Activated CD4-positive, alpha-beta T cell treated with anti-CD3 and anti-CD28 coated beads, Interleukin-2, Interleukin-6, amounts not matched to agents 100 ng/mL and 50 ng/mL, durations not matched to agents 16 hours and 8 hours (primary cell): ENCODE data around the gene HOMER1.
"Not testable (repeated sequence)": the region's sequence is repeated elsewhere in the genome, so short reads cannot be mapped to it uniquely, and the experiment has no call there.

Source experiments
- DNase-seq: peaks from one replicate; pipeline ENCODE4 v3.0.0-alpha.2; 2020

HOMER1 gene

GRCh38 chr5:79413112-79413511, 100.8 kb downstream of the HOMER1 start:
- no peak for DNase-seq

- DNase-seq, result no peak
These were observed 105.9 kb downstream of the HOMER1 start for GRCh38 chr5:79408028-79408427.

DNA sequence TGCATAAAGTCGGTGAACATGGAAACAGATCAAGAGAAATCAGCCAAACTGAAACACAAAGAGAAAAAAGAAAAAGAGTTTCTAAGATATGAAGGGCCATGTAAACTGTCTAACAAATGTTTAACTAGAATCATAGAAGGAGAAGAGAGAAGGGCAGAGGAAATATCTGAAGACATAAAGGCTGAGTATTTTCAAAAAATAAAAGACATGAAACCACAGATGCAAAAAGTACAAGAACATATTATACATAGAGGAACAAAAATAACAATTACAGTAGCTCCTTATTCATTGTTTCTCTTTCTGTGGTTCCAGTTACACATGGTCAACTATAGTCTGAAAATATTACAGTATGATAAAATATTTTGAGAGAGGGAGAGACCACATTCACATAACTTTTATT, 106.3 kb downstream of the HOMER1 start:
- DNase-seq, result no peak

GRCh38 chr5:79401216-79401615, 112.7 kb downstream of the HOMER1 start:
- no peak for DNase-seq

GRCh38 chr5:79399046-79399445, 114.9 kb downstream of the HOMER1 start:
- DNase-seq, result no peak

DNA sequence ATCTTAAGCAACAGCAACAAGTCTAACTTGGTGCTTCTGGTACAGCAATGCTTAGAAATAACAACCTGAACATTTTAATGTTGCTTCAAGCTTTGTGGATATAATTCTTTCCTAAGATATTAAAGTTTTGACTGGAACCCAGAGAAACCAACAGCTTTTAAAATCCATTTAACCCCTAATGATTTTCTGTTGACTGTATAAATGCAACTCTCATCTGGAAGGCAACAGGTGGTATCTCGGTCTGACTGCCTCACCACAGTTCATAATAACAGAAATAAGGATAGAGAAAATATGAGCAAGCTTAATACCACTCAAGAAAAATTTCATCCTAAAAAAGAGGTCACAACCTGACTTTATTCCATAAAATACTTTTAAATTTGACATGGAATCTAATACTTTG, 116.9 kb downstream of the HOMER1 start:
- DNase-seq, result no peak

DNA sequence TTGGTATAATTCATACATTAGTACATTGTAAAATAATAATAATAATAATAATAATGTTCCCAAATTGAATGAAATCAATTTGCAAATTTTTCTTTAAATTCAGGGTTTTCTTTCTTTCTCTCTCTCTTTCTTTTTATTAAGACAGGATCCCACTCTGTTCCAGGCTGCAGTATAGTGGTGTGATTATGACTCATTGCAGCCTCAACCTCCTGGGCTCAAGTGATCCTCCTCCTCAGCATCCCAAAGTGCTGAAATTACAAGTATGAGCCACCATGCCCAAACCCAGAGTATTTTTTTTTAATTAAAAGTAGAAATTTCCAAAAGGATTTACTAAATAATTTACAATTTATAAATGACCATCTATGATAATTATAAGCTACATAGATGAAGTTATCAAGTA, 117.7 kb downstream of the HOMER1 start:
- no peak for DNase-seq

DNA sequence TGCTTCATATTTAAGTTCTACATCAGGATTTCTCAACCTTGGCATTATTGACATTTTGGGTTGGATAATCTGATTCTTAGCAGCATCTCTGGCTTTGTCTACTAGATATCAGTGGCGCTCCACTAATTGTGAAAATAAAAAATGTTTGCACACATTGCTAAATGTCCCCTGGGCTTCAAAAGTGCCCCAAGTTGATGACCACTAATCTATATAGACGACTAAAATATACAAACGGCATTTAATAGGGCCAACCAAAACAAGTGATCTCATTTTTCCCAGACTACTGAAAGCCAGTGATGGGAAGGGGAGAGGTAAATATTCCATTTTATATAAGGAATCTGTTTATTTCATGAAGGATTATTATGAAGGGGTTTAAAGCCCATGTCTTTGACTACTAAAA, 118.6 kb downstream of the HOMER1 start:
- no peak for DNase-seq

- no peak for DNase-seq
These were observed 121.2 kb downstream of the HOMER1 start for GRCh38 chr5:79392776-79393175.

DNA sequence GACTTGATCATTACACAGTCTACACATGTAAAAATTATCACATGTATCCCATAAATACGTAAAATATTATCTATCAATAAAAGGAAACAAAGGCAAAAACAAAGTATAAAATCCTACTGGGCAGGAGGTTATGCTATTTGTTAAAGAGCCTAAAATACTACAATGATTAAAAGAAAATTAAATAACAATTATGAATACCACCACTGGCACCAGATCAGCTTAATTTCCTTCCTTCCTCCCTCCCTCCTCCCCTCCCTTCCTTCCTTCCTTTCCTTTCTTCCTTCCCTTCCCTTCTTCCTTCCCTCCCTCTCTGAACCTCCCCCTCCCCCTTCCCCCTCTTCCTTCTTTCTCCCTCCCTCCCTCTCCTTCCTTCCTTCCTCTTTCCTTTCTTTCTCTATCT, 127.3 kb downstream of the HOMER1 start:
- DNase-seq, result no peak

DNA sequence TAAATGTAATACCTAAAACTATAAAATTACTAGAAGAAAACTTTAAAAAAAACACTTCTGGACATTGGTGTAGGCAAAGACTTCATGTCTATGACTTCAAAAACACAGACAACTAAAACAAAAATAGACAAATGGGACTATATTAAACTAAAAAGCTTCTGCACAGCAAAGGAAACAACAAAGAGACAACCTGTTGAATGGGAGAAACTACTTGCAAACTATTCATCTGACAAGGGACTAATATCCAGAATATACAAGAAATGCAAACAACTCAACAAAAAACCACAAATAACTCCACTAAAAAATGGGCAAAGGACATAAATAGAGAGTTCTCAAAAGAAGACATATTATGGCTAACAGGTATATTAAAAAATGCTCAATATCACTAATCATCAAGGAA, 128.8 kb downstream of the HOMER1 start:
- not testable (repeated sequence) for DNase-seq

DNA sequence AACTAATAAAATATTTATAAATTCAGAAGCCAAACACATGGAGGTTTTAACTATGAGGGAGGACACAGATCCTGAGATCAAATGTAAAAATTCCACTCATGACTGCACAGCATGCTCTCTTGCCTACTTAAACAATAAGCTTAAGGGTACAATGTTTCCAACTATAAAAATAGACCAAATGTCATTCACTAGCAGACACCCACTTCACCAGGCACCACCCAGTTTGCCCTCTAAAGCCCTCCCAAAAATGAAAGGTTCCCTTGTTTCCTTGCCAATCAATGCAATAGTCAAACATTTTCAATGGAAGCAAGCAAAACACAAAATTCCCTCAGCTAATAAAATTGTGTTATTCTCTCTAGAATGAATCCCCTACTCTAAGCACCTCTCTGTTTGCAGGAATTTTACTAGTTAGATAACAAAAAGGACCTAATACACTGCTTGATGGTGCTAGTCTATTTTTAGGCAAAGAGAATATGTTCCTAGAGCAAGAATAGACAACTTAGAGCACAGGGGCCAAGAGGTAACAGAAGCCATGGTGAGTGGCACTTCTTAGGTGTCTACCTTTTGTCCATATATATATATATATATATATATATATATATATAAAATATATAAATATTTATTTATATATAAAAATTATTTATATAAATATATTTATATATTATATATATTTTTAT, 135.3 kb downstream of the HOMER1 start:
- no peak for DNase-seq

GRCh38 chr5:79357398-79357797, 156.5 kb downstream of the HOMER1 start:
- DNase-seq, result no peak

DNA sequence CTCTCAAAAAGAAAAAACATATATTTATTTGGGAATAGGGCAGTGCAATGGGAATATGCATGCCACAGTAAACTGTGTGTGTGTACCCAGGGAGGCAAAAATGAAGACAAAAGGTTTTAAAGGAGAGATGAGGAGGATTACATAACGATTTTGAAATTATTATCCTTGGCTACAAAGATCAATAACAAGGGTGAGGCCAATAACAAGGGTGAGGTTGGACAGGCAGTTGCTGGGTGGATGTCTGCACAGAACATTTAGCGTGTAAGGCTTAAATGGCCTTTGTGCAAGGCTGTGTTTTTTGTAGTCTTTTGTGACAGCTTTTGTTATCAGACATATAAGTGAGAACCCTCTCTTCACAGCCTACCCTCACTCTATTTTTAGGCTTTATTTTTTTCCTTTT, 164.1 kb downstream of the HOMER1 start:
- DNase-seq, result no peak

- no peak for DNase-seq
These were observed 164.9 kb downstream of the HOMER1 start for GRCh38 chr5:79349047-79349446.

- no peak for DNase-seq
These were observed 167.5 kb downstream of the HOMER1 start for GRCh38 chr5:79346420-79346824.

DNA sequence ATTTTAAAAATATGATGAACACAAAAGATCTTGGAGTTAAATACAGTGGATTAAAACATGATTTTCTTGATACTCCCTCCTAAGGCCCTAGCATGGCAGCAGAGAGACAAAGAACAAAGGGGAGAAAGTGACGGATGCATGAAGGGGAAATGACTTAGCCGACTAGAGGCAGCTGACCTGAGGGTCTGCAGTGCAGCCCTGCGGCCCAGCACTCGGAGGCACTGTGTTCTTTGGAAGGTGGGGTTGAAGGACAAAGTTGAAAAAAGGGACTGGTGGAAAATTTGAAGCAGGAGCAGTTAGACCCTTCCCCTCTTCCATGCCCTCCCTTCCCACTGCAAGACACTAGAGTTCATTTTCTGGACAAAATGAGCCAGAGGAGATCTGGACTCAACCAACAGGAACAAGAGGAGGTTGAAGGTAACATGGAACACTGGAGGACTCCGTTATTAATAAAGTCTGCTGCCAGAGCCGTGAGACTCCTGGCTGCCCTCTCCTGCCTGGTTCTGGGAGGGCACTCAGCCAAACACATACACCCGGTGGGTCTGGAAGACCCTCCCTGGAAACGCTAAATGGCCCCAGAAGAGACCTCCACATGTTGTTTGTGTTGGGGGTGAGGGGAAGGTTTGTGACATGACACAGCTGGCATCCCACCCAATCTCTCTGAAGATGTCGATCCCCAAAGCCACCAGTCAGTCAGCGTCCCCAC, 179.9 kb downstream of the HOMER1 start:
- no peak for DNase-seq

DNA sequence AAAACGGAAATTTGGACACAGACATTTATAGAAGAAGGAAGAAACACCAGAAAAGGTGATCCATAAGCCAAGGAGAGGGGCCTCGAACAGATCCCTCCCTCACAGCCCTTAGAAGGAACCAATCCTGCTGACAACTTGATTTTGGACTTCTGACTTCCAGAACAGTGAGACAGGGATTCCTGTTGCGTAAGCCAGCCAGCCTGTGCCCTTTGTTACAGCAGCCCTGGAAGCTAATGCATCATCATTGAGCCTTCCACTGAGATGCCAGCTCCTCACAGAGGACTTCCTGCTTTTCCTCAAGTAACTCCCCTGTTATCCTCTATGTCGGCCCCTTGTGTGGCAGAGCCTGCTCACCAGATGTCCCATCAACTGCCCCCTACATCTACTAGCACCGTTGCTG, 183.9 kb downstream of the HOMER1 start:
- DNase-seq, result no peak

GRCh38 chr5:79329453-79329852, 184.5 kb downstream of the HOMER1 start:
- no peak for DNase-seq
